Breast epithelium (tissue), 4 donors: ENCODE measurements around the gene BRCA2. TPM values are rescaled to one million over a fixed set of nuclear protein-coding genes. Genes with fewer than 3 reads are reported as not detected.

Source experiments
- DNase-seq, 2 donors: peaks; one replicate each; pipeline ENCODE4 v3.0.0-alpha.2; 2019; ENCODE audit warnings: low spot score in 2 of 2
- H3K27ac ChIP-seq, 2 donors: fragments of 200-600 bp; sonication (generic) in 1 of 2; one replicate each; pipeline ENCODE4 v1.5.1; 2016 to 2019; ENCODE audit warnings: mild to moderate bottlenecking in 1 of 2
- H3K27me3 ChIP-seq, 2 donors: fragments of 200-600 bp; sonication (generic) in 1 of 2; one replicate each; pipeline versions ENCODE4 v1.5.1 to v1.6.0; 2017 to 2019; ENCODE audit warnings: control low read depth in 1 of 2, mild to moderate bottlenecking in 1 of 2
- H3K36me3 ChIP-seq: fragments of 200-600 bp; one replicate; pipeline ENCODE4 v1.5.1; 2019
- H3K4me1 ChIP-seq, 2 donors: fragments of 200-600 bp; sonication (generic); one replicate each; pipeline ENCODE4 v1.5.1; 2016 to 2019; ENCODE audit warnings: control low read depth in 1 of 2
- H3K4me3 ChIP-seq, 3 donors: fragments of 200-600 bp; sonication (generic); 1 replicate in 2 of 3; 2 replicates in 1 of 3; pipeline ENCODE4 v1.5.1; 2016 to 2019; ENCODE audit warnings: mild to moderate bottlenecking in 3 of 3, moderate library complexity in 2 of 3
- H3K9me3 ChIP-seq, 2 donors: fragments of 200-600 bp; sonication (generic) in 1 of 2; one replicate each; pipeline ENCODE4 v1.5.1; 2016 to 2019; ENCODE audit warnings: control low read depth in 1 of 2
- CTCF ChIP-seq, 3 donors: fragments of 450-650 bp; IDR thresholded peaks; one replicate each; pipeline ENCODE4 v1.5.1; 2016 to 2017; ENCODE audit warnings: antibody characterized with exemption in 3 of 3, mild to moderate bottlenecking in 3 of 3, moderate library complexity in 3 of 3
- POLR2A ChIP-seq: fragments of 450-650 bp; IDR thresholded peaks from one replicate; pipeline ENCODE4 v1.6.1; 2016; ENCODE audit warnings: antibody characterized with exemption, mild to moderate bottlenecking, moderate library complexity
- POLR2AphosphoS5 ChIP-seq, 3 donors: sonication (generic); formaldehyde crosslinking; IDR thresholded peaks; one replicate each; pipeline ENCODE4 v1.6.1; 2017; ENCODE audit warnings: antibody characterized with exemption in 3 of 3
- intact Hi-C: fragments of 100-400 bp; cut with DNase I; formaldehyde crosslinking; loops from one replicate; pipeline ENCODE4 v1.15.1; 2023; ENCODE audit warnings: low total_unique reads
- total RNA-seq, 3 donors: library from RNA; depleted of rRNA; stranded (reverse); fragments of >200 nt; gene quantifications; one replicate each; pipeline ENCODE4 v1.1.0, GENCODE V29; 2016

The BRCA2 gene
- total RNA-seq, 3 donors from 2014 or later: 0.98 to 3.5 (median 1.3) TPM

GRCh38 chr13:32383836-32384618, 68.7 kb downstream of the BRCA2 start:
- Histone ChIP-seq H3K27ac (peak overlapping the region; percentile 12 to 41), H3K4me3 (no peak overlapping the region), H3K27me3 (no peaks in the 10 kb centered on the region), H3K9me3 (no peaks in the 10 kb centered on the region), H3K4me1 (no peaks in the 10 kb centered on the region), H3K36me3 (no peaks in the 10 kb centered on the region)
- no peak for DNase-seq
- intact Hi-C loops: no loop called here
- TF ChIP-seq CTCF (IDR thresholded peaks at IDR 0.05) (no peak), POLR2A (no peak), POLR2AphosphoS5 (IDR thresholded peaks at IDR 0.05) (no peak)

- no peaks in the 10 kb centered on the region for H3K27me3 ChIP-seq
- DNase-seq: peak in 1 of 2 donors; percentile 77
- no peaks in the 10 kb centered on the region for H3K36me3 ChIP-seq
- H3K9me3 ChIP-seq: no peaks in the 10 kb centered on the region
- peak overlapping the region; percentile 12 to 53 for H3K27ac ChIP-seq
- intact Hi-C loops: no loop called here
- H3K4me1 ChIP-seq: no peaks in the 10 kb centered on the region
- no peak for TF ChIP-seq POLR2AphosphoS5 (IDR thresholded peaks at IDR 0.05)
- no peak for TF ChIP-seq POLR2A
- no peak for TF ChIP-seq CTCF (IDR thresholded peaks at IDR 0.05)
- H3K4me3 ChIP-seq: no peak overlapping the region
Observed at GRCh38 chr13:32384702-32385101, 69.4 kb downstream of the BRCA2 start.

GRCh38 chr13:32385410-32385809, 70.1 kb downstream of the BRCA2 start:
- no peaks in the 10 kb centered on the region for H3K9me3 ChIP-seq
- H3K27ac ChIP-seq: peak overlapping the region in 1 of 2 donors; percentile 53
- H3K4me3 ChIP-seq: no peak overlapping the region
- DNase-seq: no peak
- H3K36me3 ChIP-seq: no peaks in the 10 kb centered on the region
- no peaks in the 10 kb centered on the region for H3K27me3 ChIP-seq
- TF ChIP-seq POLR2A: no peak
- no peak for TF ChIP-seq CTCF (IDR thresholded peaks at IDR 0.05)
- no peak for TF ChIP-seq POLR2AphosphoS5 (IDR thresholded peaks at IDR 0.05)
- no peaks in the 10 kb centered on the region for H3K4me1 ChIP-seq
- intact Hi-C loops: no loop called here

GRCh38 chr13:32390048-32390447, 74.7 kb downstream of the BRCA2 start:
- TF ChIP-seq POLR2A: no peak

GRCh38 chr13:32390484-32390883, 75.2 kb downstream of the BRCA2 start:
- Histone ChIP-seq H3K27ac (no peak overlapping the region), H3K4me1 (no peaks in the 10 kb centered on the region), H3K9me3 (no peaks in the 10 kb centered on the region), H3K36me3 (no peaks in the 10 kb centered on the region), H3K4me3 (no peak overlapping the region), H3K27me3 (no peaks in the 10 kb centered on the region)
- no peak for DNase-seq
- intact Hi-C loops: no loop called here
- TF ChIP-seq POLR2A (no peak), POLR2AphosphoS5 (IDR thresholded peaks at IDR 0.05) (no peak), CTCF (IDR thresholded peaks at IDR 0.05) (no peak)

More at GRCh38 chr13:32390048-32390447, 74.7 kb downstream of the BRCA2 start:
- Histone ChIP-seq H3K4me1 (no peaks in the 10 kb centered on the region), H3K27me3 (no peaks in the 10 kb centered on the region), H3K4me3 (no peak overlapping the region), H3K9me3 (no peaks in the 10 kb centered on the region), H3K36me3 (no peaks in the 10 kb centered on the region), H3K27ac (no peak overlapping the region)
- DNase-seq: no peak
- intact Hi-C loops: no loop called here
